OCI-LY1 (cell line): ENCODE results near the gene SLC22A4.

Experiments used
- H2AFZ ChIP-seq: fragments of 200-600 bp; sonication (generic), shearing (Covaris generic); 2 replicates; pipeline ENCODE4 v1.6.0; 2014; ENCODE audit warnings: antibody characterized with exemption, mild to moderate bottlenecking, low read length
- H3F3A ChIP-seq: fragments of 200-600 bp; sonication (generic), shearing (Covaris generic); 2 replicates; pipeline ENCODE4 v1.6.0; 2014; ENCODE audit warnings: mild to moderate bottlenecking, antibody characterized with exemption, low read length, moderate library complexity; ENCODE audit not compliant: insufficient read depth
- H3K27ac ChIP-seq: fragments of 200-600 bp; sonication (generic); 2 replicates; pipeline ENCODE4 v1.5.1; 2014; ENCODE audit warnings: low read length, mixed run types, mild to moderate bottlenecking, low read depth; ENCODE audit not compliant: poor library complexity, severe bottlenecking
- H3K27me3 ChIP-seq: fragments of 200-600 bp; sonication (generic); 2 replicates; pipeline ENCODE4 v1.6.0; 2014; ENCODE audit warnings: antibody characterized with exemption, mild to moderate bottlenecking, low read length, moderate library complexity; ENCODE audit not compliant: insufficient read depth
- H3K36me3 ChIP-seq: fragments of 200-600 bp; sonication (generic); 2 replicates; pipeline ENCODE4 v1.6.1; 2014; ENCODE audit warnings: mild to moderate bottlenecking, antibody characterized with exemption, low read length, moderate library complexity, mixed read lengths; ENCODE audit not compliant: insufficient read depth
- H3K4me1 ChIP-seq: fragments of 200-600 bp; sonication (generic); 2 replicates; pipeline ENCODE4 v1.5.1; 2014; ENCODE audit warnings: mild to moderate bottlenecking, low read length, moderate library complexity; ENCODE audit not compliant: insufficient read depth, severe bottlenecking
- H3K4me2 ChIP-seq: fragments of 200-600 bp; sonication (generic), shearing (Covaris generic); 2 replicates; pipeline ENCODE4 v1.6.1; 2014; ENCODE audit warnings: low read length
- H3K4me3 ChIP-seq: fragments of 200-600 bp; sonication (generic); 2 replicates; pipeline ENCODE4 v1.5.1; 2014; ENCODE audit warnings: low read length, low read depth, mild to moderate bottlenecking, mixed read lengths; ENCODE audit not compliant: poor library complexity, severe bottlenecking
- H3K79me2 ChIP-seq: fragments of 200-600 bp; shearing (Covaris generic); 2 replicates; pipeline ENCODE4 v1.6.1; 2016; ENCODE audit warnings: mixed run types, low read length, mixed read lengths; ENCODE audit not compliant: insufficient read depth
- H3K9ac ChIP-seq: fragments of 200-600 bp; sonication (generic), shearing (Covaris generic); 2 replicates; pipeline ENCODE4 v1.6.1; 2014; ENCODE audit warnings: mild to moderate bottlenecking, low read length, mixed read lengths
- H3K9me2 ChIP-seq: fragments of 200-600 bp; sonication (generic), shearing (Covaris generic); 2 replicates; pipeline ENCODE4 v1.6.1; 2014; ENCODE audit warnings: low read depth, mild to moderate bottlenecking, low read length, mixed read lengths
- H3K9me3 ChIP-seq: fragments of 200-600 bp; shearing (Covaris generic); 2 replicates; pipeline ENCODE4 v1.6.1; 2014; ENCODE audit warnings: low read length, mixed read lengths
- H4K20me1 ChIP-seq: fragments of 200-600 bp; sonication (generic), shearing (Covaris generic); 2 replicates; pipeline ENCODE4 v1.6.0; 2016; ENCODE audit warnings: mild to moderate bottlenecking, low read length; ENCODE audit not compliant: insufficient read depth
- EZH2 ChIP-seq: fragments of 200-600 bp; sonication (generic), shearing (Covaris generic); IDR thresholded peaks from 2 replicates; pipeline ENCODE4 v1.8.0; 2017; ENCODE audit warnings: borderline replicate concordance, mixed run types, mild to moderate bottlenecking, antibody characterized with exemption, low read length, moderate library complexity, mixed read lengths
- TF ChIP-seq, protein P1 (sequence below): fragments of 200-600 bp; sonication (generic), shearing (Covaris generic); IDR thresholded peaks from 2 replicates; pipeline ENCODE4 v1.5.1; 2017; ENCODE audit warnings: mild to moderate bottlenecking, antibody characterized with exemption, low read length, moderate library complexity, mixed read lengths

SLC22A4 gene

DNA sequence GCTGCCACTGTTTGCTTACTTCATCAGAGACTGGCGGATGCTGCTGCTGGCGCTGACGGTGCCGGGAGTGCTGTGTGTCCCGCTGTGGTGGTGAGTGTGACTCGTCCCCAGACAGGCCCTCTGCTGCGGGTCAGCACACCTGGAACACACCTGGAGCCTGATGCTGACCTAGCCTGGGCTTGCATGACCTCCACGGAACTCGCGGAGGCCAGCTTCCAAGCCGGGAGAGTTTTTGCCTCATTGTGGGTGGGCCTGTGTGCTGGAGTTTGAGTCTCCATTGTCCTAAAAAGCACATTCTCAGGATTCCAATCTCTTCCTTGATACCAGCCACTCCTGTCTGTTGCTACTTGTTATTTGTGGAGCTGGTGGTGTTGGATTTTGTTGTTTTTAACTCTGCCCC lies 28.1 kb downstream of the SLC22A4 start:
- H3K4me3 ChIP-seq, result no peak overlapping the region

DNA sequence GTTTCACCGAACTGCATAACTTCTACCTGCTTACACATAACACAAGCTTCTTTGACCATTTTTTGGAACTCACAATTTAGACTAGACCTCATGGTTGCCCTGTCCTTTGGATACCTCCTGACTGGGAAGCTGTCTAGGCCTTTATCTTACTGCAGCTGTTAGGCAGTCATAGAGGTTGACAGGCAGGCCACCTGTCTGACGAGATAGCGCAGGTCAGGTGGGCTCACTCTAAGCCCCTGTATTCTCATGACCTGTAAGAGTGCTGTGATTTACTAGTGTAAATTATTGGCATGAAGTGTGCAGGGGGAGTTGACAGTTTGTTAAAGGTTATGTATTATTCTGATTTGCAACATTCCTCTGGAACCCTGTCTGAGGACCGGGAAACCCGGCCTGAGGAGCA lies 29.0 kb downstream of the SLC22A4 start:
- no peak overlapping the region for H2AFZ ChIP-seq
- no peaks in the 10 kb centered on the region for H3K9me2 ChIP-seq
- H3K79me2 ChIP-seq, result no peaks in the 10 kb centered on the region
- H3K36me3 ChIP-seq, result no peaks in the 10 kb centered on the region
- no peaks in the 10 kb centered on the region for H3K9me3 ChIP-seq
- TF ChIP-seq, protein P1, sequence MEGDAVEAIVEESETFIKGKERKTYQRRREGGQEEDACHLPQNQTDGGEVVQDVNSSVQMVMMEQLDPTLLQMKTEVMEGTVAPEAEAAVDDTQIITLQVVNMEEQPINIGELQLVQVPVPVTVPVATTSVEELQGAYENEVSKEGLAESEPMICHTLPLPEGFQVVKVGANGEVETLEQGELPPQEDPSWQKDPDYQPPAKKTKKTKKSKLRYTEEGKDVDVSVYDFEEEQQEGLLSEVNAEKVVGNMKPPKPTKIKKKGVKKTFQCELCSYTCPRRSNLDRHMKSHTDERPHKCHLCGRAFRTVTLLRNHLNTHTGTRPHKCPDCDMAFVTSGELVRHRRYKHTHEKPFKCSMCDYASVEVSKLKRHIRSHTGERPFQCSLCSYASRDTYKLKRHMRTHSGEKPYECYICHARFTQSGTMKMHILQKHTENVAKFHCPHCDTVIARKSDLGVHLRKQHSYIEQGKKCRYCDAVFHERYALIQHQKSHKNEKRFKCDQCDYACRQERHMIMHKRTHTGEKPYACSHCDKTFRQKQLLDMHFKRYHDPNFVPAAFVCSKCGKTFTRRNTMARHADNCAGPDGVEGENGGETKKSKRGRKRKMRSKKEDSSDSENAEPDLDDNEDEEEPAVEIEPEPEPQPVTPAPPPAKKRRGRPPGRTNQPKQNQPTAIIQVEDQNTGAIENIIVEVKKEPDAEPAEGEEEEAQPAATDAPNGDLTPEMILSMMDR, result no peak
- TF ChIP-seq EZH2, result no peak
- H3K4me2 ChIP-seq, result no peak overlapping the region
- no peak overlapping the region for H3K4me3 ChIP-seq
- H3K27ac ChIP-seq, result no peak overlapping the region
- H3K9ac ChIP-seq, result no peak overlapping the region
- no peaks in the 10 kb centered on the region for H4K20me1 ChIP-seq
- H3K4me1 ChIP-seq, result no peaks in the 10 kb centered on the region
- H3K27me3 ChIP-seq, result no peaks in the 10 kb centered on the region
- no peaks in the 10 kb centered on the region for H3F3A ChIP-seq

More for the DNA sequence above, 28.1 kb downstream of the SLC22A4 start:
- H3K9me2 ChIP-seq, result no peaks in the 10 kb centered on the region
- H3K9ac ChIP-seq, result no peak overlapping the region
- no peaks in the 10 kb centered on the region for H4K20me1 ChIP-seq
- H3K79me2 ChIP-seq, result no peaks in the 10 kb centered on the region
- H3K36me3 ChIP-seq, result no peaks in the 10 kb centered on the region
- no peaks in the 10 kb centered on the region for H3K9me3 ChIP-seq
- no peaks in the 10 kb centered on the region for H3F3A ChIP-seq
- H3K4me1 ChIP-seq, result no peaks in the 10 kb centered on the region
- no peak overlapping the region for H3K27ac ChIP-seq
- H2AFZ ChIP-seq, result no peak overlapping the region
- TF ChIP-seq EZH2, result no peak
- no peaks in the 10 kb centered on the region for H3K27me3 ChIP-seq
- no peak overlapping the region for H3K4me2 ChIP-seq

DNA sequence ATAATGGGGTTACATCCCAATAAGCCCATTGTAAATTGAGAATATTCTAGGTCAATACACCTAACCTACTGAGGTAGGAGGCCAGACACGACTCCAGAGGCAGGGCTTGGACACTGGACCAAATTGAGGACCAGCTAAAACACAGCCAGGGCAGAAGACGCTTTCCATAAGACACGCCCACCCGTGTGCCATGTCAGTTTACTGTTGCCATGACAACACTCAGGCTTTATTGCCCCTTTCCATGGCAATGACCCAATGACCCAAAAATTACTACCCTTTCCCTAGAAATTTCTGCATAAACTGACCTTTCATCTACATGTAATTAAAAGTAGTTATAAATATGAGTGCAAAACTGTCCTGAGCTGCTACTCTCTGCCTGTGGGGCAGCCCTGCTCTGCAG lies 31.5 kb downstream of the SLC22A4 start:
- Histone ChIP-seq H4K20me1 (no peaks in the 10 kb centered on the region), H2AFZ (no peak overlapping the region), H3K36me3 (no peaks in the 10 kb centered on the region), H3K4me3 (no peak overlapping the region), H3K9me2 (no peaks in the 10 kb centered on the region), H3K27ac (no peak overlapping the region), H3K9me3 (no peaks in the 10 kb centered on the region), H3K9ac (no peak overlapping the region), H3F3A (no peaks in the 10 kb centered on the region), H3K27me3 (no peaks in the 10 kb centered on the region), H3K4me2 (no peak overlapping the region), H3K4me1 (no peaks in the 10 kb centered on the region), H3K79me2 (no peaks in the 10 kb centered on the region)
- TF ChIP-seq, protein P1, result no peak
- no peak for TF ChIP-seq EZH2

DNA sequence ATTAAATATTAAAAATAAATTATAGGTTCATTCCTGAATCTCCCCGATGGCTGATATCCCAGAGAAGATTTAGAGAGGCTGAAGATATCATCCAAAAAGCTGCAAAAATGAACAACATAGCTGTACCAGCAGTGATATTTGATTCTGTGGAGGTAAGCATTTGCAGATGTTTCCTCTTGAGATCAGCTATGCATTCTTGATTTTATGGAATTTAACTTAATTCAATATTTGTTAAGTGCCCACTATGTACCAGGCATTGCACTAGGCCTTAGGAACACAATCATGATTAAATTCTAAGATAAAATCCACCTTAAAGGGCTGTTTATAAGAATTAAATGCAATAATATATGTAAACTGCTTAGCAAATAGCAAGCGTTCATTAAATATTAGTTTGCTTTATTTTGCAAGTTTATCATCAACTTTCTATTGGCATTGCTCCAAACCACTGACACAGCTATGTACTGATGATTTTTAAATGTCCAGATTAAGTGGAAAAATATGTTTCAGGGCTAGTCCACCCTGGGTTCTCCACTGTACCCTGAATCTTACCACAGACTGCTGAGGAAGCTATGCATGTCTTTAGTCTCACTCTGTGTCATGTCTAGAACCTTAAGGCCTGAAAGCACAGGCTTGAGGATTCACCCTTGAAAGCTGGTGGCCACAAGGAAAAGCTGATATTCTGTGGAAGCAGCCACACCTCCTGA lies 33.2 kb downstream of the SLC22A4 start:
- TF ChIP-seq, protein P1, result no peak
- no peak for TF ChIP-seq EZH2
- H3K79me2 ChIP-seq, result no peaks in the 10 kb centered on the region

More for the DNA sequence above, 33.2 kb downstream of the SLC22A4 start:
- no peaks in the 10 kb centered on the region for H3K9me3 ChIP-seq
- H4K20me1 ChIP-seq, result no peaks in the 10 kb centered on the region
- H3K4me2 ChIP-seq, result no peak overlapping the region
- no peak overlapping the region for H3K9ac ChIP-seq
- H3K9me2 ChIP-seq, result no peaks in the 10 kb centered on the region
- H3K4me3 ChIP-seq, result no peak overlapping the region
- no peak overlapping the region for H3K27ac ChIP-seq
- H3F3A ChIP-seq, result no peaks in the 10 kb centered on the region
- H3K36me3 ChIP-seq, result no peaks in the 10 kb centered on the region
- no peaks in the 10 kb centered on the region for H3K27me3 ChIP-seq
- H2AFZ ChIP-seq, result no peak overlapping the region
- H3K4me1 ChIP-seq, result no peaks in the 10 kb centered on the region
